Activated CD4-positive, alpha-beta T cell treated with anti-CD3 and anti-CD28 coated beads, Interleukin-2, amount 50 U/mL, for 48 hours (primary cell): Measurements from ENCODE around the gene TRERF1.

Source experiments
- DNase-seq, 2 experiments: peaks; one replicate each; pipeline ENCODE4 v3.0.0-alpha.2; 2020

The TRERF1 gene

GRCh38 chr6:42301986-42302385 is 149.7 kb downstream of the TRERF1 start:
- DNase-seq, result no peak

GRCh38 chr6:42300701-42301100 is 151.0 kb downstream of the TRERF1 start:
- DNase-seq, result no peak

GRCh38 chr6:42300185-42300584 is 151.5 kb downstream of the TRERF1 start:
- no peak for DNase-seq

GRCh38 chr6:42297661-42298060 is 154.1 kb downstream of the TRERF1 start:
- DNase-seq, result no peak

- DNase-seq, result no peak
Observed at GRCh38 chr6:42296614-42297013, 155.1 kb downstream of the TRERF1 start.

GRCh38 chr6:42295677-42296076 is 156.0 kb downstream of the TRERF1 start:
- no peak for DNase-seq

- no peak for DNase-seq
Observed at GRCh38 chr6:42295181-42295580, 156.5 kb downstream of the TRERF1 start.

GRCh38 chr6:42294759-42295158 is 157.0 kb downstream of the TRERF1 start:
- no peak for DNase-seq

- no peak for DNase-seq
Observed at GRCh38 chr6:42293386-42293977, 158.2 kb downstream of the TRERF1 start.

- peak in 1 of 2 experiments; percentile 35 for DNase-seq
Observed at GRCh38 chr6:42292004-42292740, 159.6 kb downstream of the TRERF1 start.

- no peak for DNase-seq
Observed at GRCh38 chr6:42287756-42288155, 164.0 kb downstream of the TRERF1 start.

GRCh38 chr6:42281570-42281969 is 170.2 kb downstream of the TRERF1 start:
- DNase-seq, result peak; percentile 24 to 40

GRCh38 chr6:42280966-42281533 is 170.7 kb downstream of the TRERF1 start:
- DNase-seq, result no peak

GRCh38 chr6:42279966-42280629 is 171.6 kb downstream of the TRERF1 start:
- no peak for DNase-seq

GRCh38 chr6:42279144-42279781 is 172.5 kb downstream of the TRERF1 start:
- DNase-seq, result peak; percentile 11 to 23

- no peak for DNase-seq
Observed at GRCh38 chr6:42278131-42278853, 173.4 kb downstream of the TRERF1 start.

GRCh38 chr6:42276034-42276890 is 175.5 kb downstream of the TRERF1 start:
- DNase-seq, result no peak

- no peak for DNase-seq
Observed at GRCh38 chr6:42275376-42276033, 176.2 kb downstream of the TRERF1 start.

- no peak for DNase-seq
Observed at GRCh38 chr6:42274898-42275297, 176.8 kb downstream of the TRERF1 start.

GRCh38 chr6:42271834-42272805 is 179.6 kb downstream of the TRERF1 start:
- DNase-seq, result no peak
